Sigmoid colon (tissue), 4 donors: ENCODE measurements around the gene SMIM14.
"Not testable (repeated sequence)": the region's sequence is repeated elsewhere in the genome, so short reads cannot be mapped to it uniquely, and the experiment has no call there.

Experiments
- CTCF ChIP-seq, 4 experiments: fragments of 450-650 bp in 3 of 4; fragments of 200-600 bp in 1 of 4; IDR thresholded peaks; one replicate each; pipeline ENCODE4 v1.5.1; 2016 to 2019; ENCODE audit warnings: antibody characterized with exemption in 4 of 4, mild to moderate bottlenecking in 3 of 4, moderate library complexity in 2 of 4
- EP300 ChIP-seq, 4 donors: sonication (generic); formaldehyde crosslinking; IDR thresholded peaks; one replicate each; pipeline ENCODE4 v1.6.1; 2017; ENCODE audit warnings: antibody characterized with exemption in 4 of 4
- POLR2A ChIP-seq, 2 donors: fragments of 450-650 bp; IDR thresholded peaks; one replicate each; pipeline ENCODE4 v1.6.1; 2016; ENCODE audit warnings: antibody characterized with exemption in 2 of 2, mild to moderate bottlenecking in 2 of 2, moderate library complexity in 2 of 2
- POLR2AphosphoS5 ChIP-seq, 4 donors: sonication (generic); formaldehyde crosslinking; IDR thresholded peaks; one replicate each; pipeline ENCODE4 v1.6.1; 2017; ENCODE audit warnings: antibody characterized with exemption in 4 of 4

- not testable (repeated sequence) for TF ChIP-seq CTCF, POLR2AphosphoS5, EP300, POLR2A (IDR thresholded peaks at IDR 0.05)
Observed at GRCh38 chr4:39515669-39516401, 122.8 kb downstream of the SMIM14 start.
